GM19328 (cell line): ENCODE data around the gene TARDBP.
"Not testable (repeated sequence)": the region's sequence is repeated elsewhere in the genome, so short reads cannot be mapped to it uniquely, and the experiment has no call there.

ENCODE experiments used
- ATAC-seq: cut with Tn5 transposase; IDR thresholded peaks from one replicate; pipeline ENCODE4 v1.9.1; 2021; ENCODE audit warnings: mild to moderate bottlenecking, moderate library complexity; ENCODE audit not compliant: unreplicated experiment

The TARDBP gene

DNA sequence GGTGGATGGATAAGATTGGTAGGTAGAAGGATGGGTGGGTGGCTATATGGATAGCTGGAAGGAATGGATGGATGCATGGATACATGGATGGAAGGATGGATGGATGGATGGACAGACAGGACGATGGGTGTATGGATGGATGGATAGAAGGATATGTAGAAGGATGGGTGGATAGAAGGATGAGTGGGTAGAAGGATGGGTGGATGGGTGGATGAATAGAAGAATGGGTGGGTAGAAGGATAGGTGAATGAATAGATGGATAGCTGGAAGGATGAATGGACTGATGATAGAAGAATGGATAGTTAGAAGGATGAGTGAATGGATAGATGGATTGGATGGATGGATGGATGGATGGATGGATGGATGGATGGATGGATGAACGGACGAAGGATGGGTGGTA lies 29.6 kb downstream of the TARDBP start:
- ATAC-seq, result no peak

DNA sequence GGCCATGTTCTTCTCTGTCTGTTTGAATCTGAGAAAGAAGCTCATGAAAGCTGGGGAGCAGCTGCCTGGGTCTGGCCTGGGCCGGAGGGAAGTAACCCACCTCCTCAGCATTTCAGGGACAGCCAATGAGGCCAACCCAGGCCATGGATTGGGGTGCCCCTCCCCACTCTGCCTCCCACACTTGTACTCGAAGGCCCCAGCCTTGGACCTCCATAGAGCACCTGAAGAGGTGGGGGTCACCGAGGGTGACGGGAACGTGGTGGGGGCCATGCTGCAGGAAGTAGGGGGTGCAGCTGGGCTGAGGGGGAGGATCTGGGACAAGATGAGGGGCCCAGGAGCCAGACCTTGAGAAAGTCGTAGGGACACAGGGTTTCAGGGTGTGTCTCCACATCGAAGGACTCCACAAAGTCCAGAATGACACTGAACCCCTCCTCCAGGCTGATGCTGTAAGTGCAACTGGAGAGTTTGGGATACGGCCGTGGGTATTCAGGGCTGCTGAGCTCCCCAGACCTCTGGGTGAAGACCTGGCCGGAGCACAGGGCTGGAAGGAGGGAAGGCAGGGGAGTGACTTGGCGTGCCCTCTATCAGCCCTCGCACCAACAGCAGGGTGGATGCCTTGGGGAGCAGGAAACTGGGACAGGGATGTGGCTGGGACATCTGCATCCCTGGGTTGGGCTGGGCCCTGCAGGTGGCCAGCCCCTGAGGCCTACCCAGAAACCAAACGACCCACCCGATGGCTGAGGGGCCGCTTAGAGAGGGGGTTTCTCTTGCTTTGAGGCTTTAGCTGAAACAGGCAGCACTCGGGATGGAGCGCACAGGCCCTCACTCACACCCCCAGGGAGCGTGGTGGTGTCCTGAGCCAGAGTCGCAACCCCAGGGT lies 30.8 kb downstream of the TARDBP start:
- no peak for ATAC-seq

DNA sequence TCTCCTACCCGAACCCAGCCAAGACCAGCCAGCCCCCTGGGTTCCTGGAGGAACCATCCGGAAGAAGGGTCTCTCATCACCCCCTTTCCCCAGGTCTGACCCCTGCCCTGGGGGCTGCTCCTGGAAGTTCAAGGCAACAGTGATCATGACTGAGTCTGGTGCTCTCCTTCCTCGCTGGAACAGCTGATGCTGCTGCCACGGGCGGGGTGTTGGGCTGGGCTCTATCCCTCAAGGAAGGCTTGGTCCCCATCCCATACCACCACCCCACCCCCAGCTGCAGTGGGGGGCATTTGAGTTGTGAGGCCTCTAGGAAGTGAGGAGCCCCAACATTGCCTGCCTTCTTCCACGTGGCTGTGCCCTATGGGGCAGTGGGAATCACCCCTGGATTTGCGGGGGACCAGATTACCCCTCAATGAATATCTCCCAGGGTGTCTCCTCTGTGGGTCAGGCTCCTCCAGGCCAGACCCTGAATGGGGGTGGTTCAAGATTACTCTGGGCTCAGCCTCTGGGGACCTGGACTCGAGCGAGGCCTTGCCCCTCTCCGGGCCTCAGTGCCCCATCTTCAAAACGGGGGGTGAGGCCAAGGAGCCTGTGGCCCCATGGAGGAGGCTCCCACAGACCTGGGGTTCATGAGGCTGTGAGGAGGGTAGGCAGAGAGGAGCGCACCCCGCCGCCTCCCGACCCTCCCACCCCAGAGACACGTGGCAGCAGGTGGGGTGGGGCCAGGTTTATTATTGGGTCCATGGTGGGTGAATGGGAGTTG lies 31.8 kb downstream of the TARDBP start:
- ATAC-seq, result no peak

DNA sequence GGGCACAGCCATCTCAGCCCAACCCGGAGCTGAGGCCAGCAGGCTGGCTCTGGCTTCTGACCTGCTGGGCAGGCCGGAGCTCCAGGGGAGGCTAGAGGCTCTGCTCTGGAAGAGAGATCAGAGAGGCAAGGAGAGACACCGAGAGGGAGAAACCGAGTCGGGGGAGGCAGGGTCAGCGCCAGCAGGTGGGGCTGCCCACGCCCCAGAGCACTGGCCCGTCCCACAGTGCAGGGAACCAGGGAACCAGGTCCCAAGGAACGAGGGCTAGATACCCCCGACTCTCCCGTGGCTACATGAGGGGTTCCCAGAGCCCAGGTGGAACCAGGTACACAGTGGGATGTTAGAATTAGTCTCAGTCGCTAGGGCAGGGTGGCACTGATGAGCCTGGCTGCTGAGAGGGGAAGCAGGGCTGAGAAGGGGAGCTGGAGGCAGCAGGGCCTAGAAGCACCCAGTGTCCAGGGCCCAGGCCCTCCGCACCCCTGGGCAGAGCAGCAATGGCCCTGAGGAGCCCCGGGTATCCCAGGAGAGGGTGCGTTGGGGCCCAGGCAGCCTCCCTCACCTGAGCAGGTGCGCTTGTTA lies 32.5 kb downstream of the TARDBP start:
- ATAC-seq, result no peak

DNA sequence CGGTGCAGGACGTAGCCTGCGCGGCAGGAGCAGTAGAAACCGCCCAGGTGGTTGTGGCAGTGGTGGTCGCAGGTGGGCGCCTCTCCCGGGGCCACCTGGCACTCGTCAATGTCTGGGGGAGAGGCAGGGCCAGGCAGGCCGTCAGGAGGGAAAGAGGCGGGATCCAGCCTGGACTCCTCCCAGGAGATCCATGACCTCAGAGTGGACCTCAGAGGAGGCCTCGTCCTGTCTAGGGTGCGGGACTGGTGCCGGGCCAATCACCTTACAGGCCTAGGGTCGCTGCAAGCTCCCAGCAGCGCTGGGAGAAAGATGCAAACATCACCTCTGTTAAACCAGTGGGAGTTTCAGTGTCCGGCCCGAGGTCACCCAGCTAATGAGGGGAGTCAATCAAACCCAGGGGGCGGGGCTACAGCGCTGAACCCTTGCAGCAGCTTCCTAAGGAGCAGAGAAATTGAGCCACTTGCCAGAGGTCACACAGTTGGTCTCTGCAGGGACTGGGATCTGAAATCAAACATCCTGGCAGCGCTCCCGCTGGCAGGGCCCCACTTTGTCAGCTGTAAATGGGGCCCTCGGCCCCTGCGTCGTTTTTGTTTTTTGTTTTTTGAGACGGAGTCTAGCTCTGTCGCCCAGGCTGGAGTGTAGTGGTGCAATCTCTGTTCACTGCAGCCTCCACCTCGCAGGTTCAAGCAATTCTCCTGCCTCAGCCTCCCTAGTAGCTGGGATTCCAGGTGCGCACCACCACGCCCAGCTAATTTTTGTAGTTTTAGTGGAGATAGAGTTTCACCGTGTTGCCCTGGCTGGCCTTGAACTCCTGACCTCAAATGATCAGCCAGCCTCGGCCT lies 33.2 kb downstream of the TARDBP start:
- ATAC-seq, result no peak

DNA sequence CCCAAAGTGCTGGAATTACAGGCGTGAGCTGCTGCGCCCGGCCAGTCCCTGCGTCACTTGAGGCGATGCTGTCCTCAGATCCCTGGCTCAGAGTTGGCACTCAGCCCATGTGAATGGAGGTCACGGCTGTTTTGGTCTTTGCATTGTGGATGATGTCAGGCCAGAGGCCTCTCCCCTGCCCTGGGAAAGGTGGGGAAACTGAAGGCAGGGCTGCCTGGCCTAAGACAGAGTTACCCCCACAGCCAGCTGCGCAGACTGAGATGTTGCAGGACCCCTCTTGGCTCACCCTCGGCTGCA lies 33.8 kb downstream of the TARDBP start:
- no peak for ATAC-seq

DNA sequence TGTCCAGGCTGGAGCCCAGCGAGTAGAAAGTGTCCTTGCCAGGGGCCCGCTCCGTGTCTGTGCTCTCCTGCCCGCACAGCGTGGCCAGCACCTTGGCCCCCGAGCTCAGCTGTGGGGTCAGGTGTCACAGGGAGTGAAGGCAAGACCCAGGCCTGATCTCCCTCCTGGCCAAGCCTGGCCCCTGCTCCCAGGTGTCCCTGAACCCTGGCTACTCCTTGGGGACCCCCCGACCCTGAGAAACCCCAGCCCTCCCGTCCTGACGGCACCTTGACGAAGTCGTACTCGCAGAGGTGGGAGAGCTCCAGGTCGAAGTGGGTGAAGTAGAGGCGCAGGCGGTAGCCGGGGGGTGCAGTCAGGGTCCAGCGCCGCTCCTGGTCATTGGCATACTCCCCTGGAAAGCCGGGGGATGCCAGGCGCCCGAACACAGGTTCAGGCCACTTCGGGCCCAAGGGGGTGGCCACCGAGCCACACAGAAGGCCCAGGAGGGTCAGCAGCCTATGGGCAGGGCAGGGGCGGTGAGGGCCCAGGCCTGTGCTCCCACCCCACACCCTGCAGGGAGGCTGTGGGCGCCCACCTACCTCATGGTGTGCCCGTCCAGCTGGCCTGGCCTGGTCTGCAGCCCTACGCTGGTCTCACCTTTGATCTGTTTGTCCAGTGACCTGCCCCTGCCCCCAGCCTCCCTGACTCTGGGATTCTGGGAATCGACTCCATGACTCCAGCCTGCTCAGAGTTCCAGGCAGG lies 34.3 kb downstream of the TARDBP start, which contains the start of gene MASP2:
MASP2 (minus strand) TSS at position 615 of the 741 bp plus-strand sequence; CDS start at position 583, 32 bp downstream.
- ATAC-seq, result no peak

DNA sequence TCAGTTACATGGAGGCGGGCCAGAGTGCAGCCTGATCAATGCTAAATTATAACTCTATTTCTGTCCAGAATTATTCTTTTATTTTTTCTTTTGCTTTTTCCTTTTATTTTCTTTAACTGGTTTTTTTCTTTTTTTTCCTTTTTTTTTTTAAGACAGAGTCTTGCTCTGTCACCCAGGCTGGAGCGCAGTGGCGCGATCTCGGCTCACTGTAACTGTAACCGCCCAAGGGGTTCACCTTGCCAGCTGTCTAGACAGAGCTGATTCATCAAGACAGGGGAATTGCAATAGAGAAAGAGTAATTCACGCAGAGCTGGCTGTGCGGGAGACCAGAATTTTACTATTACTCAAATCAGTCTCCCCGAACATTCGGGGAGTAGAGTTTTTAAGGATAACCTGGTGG lies 38.7 kb downstream of the TARDBP start:
- ATAC-seq, result not testable (repeated sequence)

DNA sequence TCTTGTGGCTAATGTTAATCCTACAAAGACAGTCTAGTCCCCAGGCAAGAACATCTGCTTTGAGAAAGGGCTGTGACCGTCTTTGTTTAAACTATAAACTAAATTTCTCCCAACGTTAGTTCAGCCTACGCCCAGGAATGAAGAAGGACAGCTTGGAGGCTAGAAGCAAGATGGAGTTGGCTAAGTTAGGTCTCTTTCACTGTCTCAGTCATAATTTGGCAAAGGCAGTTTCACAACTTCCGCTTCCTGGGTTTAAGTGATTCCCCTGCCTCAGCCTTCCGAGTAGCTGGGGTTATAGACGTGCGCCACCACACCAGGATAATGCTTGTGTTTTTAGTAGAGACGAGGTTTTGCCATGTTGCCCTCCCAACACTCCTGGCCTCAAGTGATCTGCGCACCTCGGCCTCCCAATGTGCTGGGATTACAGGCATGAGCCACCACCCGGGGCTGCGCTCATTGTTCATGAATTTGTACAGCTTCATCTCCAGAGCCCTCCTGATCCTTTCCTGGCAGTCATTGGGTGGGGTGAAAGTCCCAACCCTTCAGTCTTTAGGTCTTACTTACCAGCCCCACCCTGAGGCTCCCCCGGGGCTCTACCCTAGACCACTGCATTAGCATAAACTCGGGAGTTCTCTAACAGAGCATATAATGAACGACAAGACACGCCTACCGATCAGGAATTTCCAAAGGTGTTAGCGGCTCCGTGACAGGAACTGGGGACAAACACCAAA lies 39.5 kb downstream of the TARDBP start:
- ATAC-seq, result no peak

DNA sequence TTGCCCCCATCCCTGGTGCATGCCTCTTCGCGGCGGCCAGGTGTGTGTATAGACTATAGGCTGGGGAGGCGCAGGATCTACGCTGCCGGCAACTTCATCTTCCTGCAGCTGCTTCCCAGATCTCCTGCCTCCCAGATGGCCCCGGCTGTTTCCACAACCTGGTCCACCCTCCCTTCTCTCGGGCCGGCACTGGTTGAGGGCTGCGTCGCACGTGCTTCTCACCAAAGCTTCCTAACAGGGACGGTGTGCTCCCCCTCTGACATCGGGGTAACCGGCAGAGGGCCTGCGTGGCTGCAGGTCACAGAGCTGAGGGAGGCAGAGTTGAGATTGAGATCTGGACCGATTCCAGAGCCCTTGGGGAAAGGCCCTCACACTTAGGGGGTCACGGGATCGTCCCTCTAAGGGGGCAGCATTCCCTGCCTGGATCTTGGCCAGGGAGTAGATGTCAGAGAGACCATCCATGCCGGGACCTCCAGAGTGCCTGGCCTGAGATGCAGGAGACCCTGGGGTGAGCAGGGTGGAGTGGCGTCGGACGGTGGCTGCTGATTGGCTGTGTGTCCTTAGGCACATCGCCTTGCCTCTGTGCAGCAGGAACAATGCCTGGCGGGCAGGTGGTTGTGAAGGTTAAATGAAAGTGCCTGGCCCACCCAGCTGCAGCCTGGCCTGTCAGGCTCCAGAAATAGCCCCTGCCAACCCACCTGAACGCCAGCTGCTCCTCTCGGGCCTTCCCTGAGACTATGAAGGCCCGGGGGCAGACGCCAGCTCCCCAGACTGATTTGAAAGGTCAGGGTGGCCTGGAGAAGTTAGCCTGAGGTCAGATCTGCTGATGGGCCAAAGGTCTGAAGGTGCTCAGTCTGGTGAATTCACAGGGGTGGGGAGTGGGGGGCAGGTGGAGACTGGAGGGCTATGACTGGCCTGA lies 40.6 kb downstream of the TARDBP start:
- no peak for ATAC-seq

DNA sequence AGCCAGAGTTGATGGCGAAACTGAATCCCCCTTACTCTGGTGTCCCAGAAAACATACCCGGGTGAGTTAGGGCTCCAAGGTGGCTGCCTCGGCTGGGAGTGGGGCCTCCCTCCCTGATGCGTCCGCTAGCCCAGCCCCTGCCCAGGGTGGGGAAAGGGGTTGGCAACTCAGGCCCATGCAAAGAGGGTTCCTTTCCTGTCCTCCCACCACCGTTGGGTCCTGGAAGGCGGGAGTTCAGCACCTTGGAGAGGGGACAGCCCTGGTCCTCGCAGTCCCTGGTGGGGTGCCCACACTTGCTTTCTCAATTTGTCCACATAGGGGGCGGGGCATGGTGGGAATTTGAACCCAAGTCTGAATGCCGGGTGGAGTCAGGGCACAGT lies 41.3 kb downstream of the TARDBP start:
- no peak for ATAC-seq

DNA sequence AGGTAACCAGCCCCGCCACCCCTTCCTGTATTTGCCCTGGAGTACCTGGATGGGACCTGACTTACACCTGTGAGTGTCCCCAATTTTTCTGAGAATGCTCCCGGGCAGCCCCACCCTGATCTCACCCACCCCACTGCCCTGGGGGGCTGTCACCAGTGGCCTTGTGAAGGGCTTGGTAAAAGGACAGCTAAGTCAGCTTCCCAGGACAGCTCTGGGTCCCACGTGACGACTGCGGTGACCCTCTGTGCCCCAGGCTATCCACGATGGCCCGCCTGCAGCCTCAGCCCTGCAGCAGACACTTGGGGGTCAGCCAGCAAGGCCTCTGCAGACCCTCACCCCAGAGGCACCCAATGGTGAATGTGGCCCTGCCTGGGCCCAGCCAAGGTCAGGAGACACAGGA lies 41.7 kb downstream of the TARDBP start:
- ATAC-seq, result no peak

DNA sequence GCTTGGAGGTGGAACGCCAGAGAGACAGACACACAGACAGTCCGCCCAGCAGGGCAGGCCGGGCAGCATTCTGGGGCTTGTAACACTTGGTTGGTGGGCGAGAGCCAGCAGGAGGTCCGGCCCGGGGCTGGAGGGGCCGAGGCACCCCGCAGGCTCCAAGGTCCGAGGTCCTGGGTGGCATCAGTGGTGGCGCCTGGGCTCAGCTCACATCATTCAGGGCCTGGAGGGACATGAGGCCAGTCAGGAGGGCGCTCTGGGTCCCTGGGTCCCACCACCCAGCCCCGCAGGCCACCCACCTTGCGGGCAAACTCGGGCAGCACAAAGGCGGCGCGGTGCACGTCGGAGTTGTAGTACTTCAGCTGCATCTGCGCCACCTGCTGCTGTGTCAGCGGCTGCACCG lies 42.2 kb downstream of the TARDBP start:
- no peak for ATAC-seq

DNA sequence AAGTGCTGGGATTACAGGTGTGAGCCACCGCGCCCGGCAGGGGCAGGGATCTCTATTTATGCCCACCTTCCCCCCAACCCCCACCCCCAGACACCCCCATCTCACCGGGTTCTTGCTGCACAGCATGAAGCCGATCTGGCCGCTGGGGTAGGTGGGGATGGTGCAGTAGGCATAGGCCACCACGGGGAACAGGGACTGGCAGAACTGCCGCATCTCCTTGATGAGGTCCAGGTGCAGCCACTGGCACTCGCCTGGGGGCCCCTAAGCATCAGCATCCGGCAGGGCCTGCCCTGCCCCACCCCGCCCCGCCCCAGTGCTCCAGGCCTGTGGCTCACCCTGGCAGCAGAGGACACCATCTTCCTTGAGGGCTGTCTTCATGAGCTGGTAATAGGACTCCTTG lies 43.2 kb downstream of the TARDBP start:
- no peak for ATAC-seq

DNA sequence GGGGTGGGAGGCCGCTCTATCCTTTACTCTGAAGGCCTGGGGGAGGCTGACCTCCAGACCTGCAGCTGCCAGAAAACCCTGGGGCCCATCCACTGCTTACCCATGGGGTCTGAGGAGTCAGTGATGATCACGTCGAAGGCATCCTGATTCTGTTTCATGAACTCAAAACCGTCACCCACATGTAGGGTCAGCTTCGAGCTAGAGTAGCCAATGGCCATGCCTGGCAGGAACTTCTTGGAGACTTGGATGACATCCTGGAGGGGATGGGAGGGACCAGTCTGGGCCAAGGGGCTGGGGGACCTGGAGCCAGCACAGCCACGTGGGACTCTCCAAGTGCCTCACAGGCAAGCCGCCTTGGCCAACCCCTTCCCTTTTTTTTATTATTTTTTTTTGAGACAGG lies 44.0 kb downstream of the TARDBP start:
- ATAC-seq, result no peak

DNA sequence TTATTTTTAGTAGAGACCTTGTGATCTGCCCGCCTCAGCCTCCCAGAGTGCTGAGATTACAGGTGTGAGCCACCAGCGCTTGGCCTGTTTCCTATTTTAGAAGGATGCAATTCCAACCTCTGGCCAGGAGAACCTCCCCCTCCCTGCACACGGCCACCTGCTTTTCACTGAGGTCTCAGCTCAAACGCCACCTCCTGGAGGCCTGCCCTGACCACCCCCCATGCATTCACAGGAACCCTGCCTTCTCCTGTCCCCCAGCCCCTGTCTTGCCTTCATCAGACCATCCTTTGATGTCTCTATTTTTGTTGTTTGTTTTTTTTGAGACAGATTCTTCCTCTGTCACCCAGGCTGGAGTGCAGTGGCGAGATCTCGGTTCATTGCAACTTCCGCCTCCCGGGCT lies 45.0 kb downstream of the TARDBP start:
- no peak for ATAC-seq

DNA sequence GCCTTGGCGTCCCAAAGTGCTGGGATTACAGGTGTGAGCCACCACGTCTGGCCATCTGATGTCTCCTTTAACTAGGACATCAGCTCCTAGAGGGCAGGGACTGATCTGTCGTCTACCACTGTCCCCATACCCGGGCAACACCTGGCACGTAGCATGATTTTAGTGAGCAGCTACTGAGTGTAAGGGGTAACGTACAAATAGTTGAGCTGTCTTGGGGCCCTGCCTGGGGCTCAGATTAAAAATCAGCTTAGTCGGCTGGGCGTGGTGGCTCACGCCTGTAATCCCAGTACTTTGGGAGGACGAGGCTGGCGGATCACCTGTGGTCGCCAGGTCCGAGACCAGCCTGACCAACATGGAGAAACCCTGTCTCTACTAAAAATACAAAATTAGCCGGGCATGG lies 45.6 kb downstream of the TARDBP start:
- no peak for ATAC-seq

DNA sequence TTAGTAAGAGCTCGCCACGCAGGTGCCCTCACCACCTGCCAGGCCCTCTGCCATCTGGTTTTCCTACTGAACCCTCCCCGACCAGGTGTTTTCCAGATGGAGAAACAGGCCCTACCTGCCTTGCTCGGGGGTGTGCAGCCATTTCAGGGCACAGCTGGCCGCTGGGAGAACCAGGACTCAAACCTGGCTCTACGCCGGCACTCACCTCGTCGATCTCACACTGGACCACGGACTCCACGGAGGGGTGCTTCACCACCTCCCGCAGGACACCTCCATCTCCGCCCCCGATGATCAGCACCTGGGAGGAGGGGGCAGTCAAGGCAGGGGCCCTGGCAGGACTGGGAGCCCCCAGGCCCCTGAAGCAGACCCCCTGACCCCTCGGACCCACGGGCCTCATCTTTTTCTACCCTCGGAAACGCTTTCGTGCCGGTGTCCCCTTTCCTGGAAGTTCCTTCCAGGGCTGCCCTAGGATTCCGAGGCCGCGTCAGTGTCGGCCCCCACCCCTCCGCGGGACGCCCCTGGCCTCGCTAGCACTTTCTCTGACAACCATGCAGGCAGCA lies 46.2 kb downstream of the TARDBP start:
- ATAC-seq, result no peak
